Non-pigmented ciliary epithelial cell (primary cell): Measurements from ENCODE around the gene SLC25A12.
A peak's percentile ranks its signal among the peaks of the same experiment; 100 is the strongest.
"Not testable (repeated sequence)": the region's sequence is repeated elsewhere in the genome, so short reads cannot be mapped to it uniquely, and the experiment has no call there.

Experiments used
- DNase-seq: peaks from one replicate; pipeline ENCODE4 v3.0.0-alpha.2; 2010; ENCODE audit warnings: low read depth

The SLC25A12 gene

DNA sequence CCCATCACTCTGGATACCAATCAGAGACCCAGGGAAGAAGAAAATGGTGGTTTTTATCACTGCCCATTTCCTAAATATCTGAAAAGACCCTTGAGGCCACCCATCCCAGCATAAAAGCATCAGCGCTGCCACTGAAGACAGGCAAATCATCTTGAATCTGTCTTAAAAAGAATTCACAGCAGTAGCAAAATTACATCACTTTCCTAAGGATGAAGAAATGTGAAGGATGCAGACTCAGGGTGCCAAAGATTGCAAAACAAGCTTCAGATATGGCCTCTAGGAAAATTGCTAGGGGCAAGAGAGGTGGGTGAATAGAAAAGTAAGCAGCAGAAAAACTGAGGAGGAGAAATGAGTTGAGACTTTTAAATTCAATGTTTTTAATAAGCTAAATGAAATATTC is 70.0 kb downstream of the SLC25A12 start:
- DNase-seq, result no peak

DNA sequence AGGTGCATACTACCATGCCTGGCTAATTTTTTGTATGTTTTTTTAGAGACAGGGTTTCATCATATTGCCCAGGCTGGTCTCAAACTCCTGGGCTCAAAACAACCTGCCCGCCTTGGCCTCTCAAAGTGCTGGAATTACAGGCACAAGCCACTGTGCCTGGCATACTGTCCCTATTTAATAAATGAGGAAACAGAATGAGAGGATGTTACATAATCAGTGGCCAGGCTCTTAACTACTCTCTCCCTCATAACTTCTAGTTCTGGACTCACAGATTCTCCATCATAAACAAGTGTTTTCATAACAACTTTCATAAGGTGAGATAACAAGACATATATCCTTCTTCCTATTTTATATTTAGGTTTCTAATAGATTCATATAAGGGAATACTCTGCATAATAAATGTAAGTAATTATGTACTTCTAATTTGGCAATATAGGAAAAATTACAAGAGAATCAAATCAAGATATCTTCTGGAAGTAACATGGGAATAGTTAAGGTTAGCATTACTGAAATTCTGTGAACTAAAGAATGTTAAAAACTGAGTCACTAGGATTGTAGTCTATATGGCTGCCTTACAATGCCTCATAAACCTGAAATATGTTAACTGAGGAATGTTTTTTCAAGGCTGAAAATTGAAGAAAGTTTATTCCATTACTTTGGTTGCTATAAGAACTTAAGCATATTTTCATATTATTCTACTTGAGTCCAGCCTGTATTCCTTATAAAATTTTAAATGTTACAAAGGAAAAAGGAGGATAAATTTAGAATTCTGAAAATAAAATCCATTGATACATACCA is 71.3 kb downstream of the SLC25A12 start:
- no peak for DNase-seq

DNA sequence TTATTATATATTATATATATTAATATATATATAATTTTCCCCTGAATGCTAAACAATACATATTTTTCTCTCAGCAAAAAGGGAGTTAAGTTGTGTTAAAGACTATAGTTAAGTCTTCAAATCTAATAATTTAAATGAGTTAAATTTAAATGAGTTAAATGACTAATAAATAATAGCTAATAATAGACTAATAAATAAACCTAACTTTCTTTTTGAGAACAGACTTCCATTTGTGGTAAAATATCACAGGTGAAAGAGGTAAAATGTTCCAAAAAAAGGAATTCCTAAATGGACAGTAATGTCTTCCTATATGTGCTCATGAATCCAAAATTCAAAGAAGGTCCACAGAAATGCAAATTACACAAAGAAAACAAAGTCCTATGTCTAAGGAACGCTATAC is 74.6 kb downstream of the SLC25A12 start:
- no peak for DNase-seq

DNA sequence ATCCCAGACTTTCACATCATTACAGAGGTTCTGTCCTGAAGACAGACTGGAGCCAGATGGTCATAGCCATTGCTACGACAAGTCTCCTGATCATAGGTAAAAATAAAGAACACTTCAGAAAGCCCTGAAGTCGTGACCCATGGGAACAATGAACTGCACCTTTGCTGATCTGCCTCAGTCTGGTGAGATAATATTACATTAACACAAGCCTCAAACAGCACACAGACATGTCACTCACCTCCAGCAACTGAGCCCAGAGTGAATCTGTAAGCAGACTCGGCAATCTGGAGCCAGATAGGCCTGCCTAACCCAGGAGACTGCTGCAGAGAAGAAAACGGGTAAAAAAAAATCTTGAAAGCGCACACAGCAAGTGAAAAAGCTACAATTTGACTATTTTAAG is 79.2 kb downstream of the SLC25A12 start:
- no peak for DNase-seq

DNA sequence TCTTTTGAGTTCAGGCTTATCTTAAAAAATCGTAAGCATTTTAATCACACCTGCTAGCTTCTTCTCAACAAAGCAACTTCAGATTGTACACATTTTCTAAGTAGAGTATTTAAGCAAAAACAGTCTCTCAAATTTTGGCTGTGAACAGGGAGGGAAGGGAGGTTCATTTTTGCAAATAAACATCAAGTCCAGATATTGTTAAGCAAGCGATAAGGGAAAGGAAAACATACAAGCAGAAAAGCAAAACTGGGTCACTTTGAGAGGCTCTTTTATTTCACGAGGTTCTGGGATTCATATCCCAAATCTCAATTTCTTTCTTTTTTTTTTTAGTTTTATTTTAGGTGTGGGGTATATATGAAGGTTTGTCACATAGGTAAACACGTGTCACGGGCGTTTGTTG is 79.9 kb downstream of the SLC25A12 start:
- no peak for DNase-seq

DNA sequence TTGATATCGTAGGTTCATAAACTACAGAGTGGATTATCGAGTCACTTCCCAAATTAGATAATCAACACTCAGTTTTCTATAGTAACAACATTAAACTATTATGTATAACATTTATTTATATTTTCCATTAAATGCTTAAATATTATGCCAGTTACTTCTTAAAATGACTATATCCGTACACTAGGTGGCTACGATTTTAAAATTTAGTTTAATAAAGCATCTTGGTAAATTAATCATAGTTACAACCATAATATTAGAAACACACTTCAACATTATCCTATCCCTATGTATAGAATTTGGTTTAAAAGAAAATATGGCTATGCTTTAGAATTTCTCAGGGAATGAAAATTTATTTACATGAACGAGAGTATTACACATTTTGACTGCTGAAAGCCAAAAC is 80.3 kb downstream of the SLC25A12 start:
- no peak for DNase-seq

DNA sequence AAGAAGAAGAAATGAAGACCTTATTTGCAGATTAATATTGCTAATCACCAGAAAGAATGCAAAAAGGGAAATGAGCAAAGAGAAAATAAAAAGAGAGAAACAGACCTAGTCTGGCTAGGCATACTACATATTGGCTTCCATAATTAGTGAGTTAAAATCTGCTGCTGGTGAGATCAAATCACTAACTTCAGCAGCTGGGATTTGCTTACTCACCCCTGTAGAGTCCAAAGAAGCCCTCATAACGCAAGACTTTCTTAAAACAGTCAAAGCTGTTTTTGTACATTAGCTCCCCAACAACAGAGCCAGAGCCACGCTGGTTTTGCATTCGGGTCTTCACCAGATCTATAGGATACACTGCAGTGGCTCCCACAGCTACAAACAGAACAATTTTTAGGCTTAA is 80.9 kb downstream of the SLC25A12 start:
- DNase-seq, result no peak

DNA sequence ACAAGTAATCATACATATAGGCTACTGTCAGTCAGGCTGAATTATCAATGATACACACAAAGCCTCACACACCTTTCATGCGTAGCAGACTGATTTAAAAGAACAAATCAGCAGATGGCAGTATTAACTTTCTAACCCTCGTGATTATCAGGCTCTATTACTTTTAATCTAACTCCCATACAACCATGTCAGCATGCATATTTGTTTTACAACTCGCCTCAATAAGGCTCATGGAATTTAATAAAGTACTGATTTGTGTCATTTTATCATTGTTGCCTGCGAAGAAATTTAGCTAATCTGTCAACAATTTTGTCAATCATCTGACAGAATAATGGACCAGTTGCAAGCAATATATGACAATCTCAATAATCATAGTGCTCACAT is 82.8 kb downstream of the SLC25A12 start:
- DNase-seq, result peak; percentile 19

DNA sequence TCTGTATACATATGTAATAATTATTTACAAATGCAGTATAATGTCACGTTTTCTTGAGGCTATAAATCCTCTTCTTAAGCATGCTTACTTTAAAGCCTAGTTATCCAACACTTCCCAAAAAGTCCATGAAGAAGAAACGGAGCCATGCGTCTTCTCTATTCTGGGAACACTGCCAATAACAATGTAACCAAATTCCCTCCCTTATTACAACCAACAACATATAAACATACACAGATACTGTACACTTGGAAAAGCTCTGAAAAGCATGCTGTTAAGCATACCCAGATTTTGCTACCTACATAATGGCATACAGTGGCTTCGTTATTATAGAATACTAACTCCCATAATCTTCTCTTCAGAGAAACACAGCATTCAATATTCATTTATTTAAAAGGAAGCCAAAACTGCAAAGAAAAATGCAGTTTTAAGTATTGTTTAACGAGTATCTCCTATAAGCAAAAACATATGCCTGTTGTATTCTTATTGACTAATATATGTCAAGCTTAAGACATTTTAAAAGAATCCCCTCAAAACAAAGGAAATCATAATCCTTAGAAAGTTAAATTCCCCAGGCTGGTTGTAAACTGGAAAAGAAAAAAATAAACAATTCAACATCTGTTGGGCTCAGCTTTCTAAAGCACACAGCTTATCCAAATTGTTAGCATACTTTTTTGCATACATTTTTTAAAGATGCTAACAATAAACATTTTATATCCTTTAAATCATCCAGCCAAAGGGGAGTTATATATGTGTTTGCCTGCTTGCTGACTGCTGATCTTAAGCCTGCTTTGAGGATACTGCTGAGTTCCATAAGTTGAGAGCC is 83.4 kb downstream of the SLC25A12 start:
- no peak for DNase-seq

DNA sequence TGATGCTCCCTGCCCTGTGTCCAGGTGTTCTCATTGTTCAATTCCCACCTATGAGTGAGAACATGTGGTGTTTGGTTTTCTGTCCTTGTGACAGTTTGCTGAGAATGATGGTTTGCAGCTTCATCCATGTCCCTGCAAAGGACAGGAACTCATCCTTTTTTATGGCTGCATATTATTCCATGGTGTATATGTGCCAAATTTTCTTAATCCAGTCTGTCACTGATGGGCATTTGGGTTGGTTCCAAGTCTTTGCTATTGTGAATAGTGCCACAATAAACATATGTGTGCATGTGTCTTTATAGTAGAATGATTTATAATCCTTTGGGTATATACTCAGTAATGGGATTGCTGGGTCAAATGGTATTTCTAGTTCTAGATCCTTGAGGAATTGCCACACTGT is 85.2 kb downstream of the SLC25A12 start:
- not testable (repeated sequence) for DNase-seq

DNA sequence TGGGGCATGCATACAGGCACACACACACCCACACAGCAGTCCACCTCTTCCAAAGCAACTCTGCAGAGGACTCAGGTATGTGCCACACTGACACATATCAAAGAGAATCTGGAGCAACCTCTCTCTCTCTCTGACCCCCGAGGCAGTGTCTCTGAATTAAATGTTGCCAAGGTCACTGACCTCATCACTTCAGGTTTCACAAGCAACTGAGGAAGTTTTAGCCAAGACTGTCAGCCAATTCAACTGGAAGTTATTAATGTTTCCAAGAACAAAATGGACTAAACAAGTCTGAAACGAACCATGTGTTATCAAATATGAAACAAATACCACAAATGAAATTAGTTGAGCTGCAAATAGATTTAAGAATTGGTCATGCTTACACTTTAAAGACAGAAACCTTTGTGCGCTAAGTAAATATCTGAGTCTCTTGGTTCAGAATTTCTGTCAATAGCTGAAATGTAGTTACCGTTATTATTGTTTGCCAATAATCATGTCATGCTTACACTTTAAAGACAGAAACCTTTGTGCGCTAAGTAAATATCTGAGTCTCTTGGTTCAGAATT is 86.1 kb downstream of the SLC25A12 start:
- no peak for DNase-seq

DNA sequence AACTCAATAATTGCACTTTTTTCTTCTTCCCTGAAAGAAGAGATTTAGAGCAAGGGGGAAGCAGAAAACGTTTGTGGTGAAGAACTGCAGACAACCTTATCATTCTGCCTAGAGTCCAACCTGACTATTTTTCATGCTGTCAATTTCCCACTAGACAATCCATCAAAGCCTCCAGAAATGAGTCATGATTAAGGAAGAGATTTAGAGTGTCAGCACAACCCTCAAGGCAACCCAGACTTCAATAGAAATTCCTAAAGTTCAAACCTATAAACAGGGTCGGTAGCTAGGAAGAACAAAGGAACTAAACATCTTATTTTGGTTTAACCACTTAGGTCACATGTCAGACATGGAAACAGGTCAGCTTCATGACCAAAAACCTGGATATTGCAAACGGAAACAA is 86.9 kb downstream of the SLC25A12 start:
- no peak for DNase-seq

DNA sequence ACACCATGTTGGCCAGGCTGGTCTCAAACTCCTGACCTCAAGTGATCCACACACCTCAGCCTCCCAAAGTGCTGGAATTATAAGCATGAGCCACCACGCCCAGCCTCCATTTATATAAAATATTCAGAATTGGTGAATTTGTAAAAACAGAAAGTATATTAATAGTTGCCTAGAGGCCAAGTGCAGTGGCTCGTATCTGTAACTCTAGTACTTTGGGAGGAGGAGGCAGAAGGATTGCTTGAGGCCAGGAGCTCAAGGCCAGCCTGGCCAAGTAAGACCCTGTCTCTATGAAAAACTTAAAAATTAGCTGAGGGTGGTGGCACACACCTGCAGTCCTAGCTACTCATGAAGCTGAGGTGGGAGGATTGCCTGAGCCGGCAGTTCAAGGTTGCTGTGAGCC is 89.6 kb downstream of the SLC25A12 start:
- DNase-seq, result no peak

DNA sequence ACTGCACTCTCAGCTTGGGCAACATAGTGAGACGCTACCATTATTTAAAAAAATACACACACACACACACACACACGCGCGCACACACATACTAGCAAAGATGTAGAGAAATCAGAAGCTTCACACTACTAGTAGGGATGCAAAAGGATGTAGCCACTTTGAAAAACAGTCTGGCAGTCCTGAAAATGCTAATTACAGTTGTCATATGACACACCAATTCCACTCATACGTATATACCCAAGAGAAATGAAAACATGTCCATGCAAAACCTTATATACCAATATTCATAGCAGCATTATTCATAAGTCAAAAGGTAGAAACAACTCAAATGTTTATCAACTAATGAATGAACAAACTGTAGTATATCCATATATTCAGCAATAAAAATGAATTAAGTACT is 90.3 kb downstream of the SLC25A12 start:
- DNase-seq, result no peak

DNA sequence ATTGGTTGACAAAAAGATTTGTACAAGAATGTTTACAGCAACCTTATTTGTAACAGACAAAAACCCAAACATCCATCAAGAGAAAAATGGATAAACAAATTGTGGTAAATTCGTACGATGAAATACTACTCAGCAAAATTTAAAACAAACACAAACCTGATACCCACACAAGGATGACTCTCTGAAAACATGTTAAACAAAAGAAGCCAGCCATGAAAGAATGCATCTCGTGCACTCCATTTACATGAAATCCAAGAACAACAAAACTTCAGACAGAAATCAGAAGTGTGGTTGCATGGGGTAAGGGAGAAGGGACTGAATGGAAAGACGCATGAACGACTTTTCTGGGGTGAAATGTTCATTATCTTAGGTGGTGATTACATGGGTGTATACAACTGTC is 93.4 kb downstream of the SLC25A12 start:
- no peak for DNase-seq

DNA sequence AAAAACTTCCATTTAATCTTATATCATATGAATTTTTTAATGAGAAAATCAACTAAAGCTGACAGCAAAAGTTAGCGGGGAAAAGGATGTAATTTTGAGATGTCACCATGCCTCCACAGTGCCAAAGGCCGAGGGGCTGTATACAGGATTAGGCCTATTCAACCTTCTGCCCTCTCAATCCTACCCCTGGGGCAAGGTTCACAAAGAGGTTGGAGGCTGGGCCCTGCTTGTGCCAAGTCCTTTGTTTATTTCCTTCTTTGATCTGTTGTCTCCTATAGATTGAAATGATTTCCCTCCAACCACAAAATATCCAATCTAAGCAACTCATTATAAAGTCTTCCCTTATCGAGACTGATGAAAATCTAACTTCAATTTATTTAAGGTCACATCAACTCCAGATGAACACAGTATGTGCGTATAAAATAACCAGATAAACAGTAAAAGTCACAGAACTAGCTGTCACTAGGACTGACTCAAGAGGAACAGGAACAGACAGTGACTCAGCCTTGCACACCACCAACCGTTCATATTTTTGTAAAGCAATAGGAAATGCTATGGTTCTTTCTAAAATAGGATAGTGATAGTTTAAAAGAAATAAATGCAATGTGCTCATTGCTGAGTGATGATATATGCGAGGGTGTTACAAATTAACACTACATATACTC is 95.8 kb downstream of the SLC25A12 start:
- peak; percentile 54 for DNase-seq

DNA sequence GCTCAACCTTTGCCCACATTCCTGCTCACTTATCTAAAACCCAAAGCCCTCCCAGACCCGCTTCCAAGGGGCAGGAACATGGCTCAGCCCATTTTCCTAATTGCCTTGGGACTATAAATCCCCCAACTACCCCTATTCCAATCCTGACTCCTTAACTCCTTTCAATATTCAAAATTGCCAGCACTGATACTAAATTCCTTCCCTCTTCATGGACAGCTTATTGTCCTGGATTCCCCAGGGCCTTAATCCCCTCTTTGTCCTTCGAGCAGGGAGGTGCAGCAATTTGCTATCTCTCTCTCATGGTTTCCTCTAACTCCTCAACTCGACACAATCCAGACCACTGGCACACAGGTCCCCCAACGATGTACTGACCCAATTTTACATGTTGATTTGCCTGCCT is 99.1 kb downstream of the SLC25A12 start:
- DNase-seq, result no peak

DNA sequence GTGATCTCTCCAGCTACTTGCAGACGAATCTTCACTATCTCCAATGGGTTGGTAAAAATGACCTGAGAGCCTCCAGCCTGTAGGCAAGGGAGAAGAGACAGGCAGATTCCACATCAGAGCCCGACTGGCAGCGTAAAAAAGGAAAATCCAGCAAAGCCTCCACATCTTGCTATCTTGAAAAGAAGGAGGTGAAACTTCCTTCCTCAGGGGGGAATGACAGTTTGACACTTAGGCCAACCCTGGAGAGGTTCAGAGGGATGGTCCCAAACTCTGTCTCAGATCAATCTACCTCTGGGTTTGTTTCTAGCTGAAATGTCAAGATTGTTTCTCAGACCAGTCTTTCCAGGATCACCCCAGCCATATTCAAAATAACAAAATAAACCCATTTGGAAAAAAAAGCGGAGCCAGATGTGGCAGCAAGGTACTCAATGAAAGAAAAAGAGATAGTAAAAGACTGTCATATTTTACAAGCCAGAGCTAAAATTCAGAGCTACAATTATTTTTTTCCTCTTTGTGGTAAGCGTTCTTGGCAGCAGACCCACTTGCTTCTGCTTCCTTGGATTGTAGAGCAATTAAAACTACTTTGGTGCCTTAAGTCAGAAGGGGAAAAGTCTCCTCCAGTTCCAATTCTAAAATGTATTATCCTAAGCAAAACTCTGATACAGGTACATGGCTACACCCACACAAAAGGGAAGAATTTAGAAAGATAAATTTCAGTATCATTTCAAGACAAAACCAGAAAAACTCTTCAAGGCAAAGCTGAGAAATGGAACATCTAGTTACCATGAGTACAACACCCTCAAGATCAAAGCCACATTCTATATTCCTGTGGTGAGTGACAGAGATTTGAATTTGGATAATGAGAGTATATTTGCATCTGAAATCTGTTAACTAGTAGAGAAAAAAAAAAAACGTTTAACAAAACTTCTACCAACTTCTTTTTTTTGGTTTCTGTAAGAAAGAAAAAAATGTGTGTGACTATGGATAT is 100.1 kb downstream of the SLC25A12 start:
- no peak for DNase-seq

DNA sequence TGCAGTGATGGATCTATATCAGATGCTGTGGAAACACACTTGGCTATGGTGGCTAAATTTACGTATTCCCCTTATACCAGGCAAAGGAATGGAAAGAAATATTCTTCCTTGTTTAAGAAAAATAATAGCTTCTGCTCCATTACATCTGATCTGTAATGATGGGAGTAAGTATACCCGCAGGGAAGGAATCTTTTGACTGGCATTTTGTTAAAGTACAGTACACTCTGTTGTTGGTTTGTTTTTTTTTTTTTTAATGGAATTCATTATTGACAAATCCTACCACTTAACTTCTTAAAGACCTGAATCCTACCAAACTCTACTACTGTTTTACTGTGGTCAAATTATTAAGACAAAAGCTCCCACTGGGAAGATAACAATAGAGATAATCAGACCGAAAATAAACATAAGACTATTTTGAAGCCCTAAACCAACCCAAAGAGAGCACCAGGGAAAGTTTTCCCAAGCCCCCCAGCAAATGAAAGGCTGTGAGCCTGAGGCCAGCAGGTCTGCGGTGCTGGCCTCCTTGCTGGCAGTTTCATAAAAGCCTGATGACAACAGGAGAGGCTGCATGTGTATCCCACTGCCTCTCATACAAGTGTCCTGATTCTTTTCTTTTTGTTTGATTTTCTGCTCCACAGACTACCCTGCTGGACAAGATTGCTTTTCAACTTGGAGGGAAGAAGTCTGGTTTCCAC is 101.0 kb downstream of the SLC25A12 start:
- no peak for DNase-seq

DNA sequence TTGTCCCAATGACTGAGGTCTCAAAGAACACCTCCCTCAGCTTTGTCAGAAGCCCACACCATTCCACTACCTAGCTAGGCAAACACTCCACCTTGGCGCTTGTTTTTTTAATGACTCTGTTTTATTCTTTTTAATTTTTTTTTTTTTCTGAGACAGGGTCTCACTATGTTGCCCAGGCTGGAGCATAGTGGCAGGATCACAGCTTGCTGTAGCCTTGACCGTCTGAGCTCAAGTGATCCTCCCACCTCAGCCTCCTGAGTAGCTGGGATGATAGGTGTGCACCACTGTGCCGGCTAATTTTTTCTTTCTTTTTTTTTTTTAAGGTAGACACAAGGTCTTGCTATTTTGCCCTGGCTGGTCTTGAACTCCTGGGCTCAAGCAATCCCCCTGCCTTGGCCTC is 101.9 kb downstream of the SLC25A12 start:
- no peak for DNase-seq

DNA sequence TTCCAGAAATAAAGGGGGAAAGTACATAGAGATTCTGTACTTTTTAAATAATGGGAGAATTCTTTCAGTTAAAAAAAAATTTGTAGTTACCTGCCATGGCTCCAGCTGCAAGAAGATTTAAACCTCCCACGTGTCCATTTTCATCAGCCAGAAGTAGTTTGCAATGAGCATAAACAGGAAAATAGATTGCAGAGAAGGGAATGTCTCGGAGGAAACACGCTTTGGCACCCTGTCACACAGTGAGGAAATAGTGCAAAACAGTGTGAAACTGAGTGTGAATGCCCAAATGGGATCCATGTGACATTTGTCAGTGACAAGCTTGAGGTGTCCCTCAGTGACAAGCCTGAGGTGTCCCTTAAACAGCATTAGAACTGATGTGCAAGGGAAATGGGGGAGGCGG is 102.7 kb downstream of the SLC25A12 start:
- DNase-seq, result no peak
